ENCODE results near the gene GNG13. TPM values are rescaled to one million over a fixed set of nuclear protein-coding genes. Genes with fewer than 3 reads are reported as not detected.

GNG13 gene
- total RNA-seq = not detected

- H3K9me3 ChIP-seq = no peaks in the 10 kb centered on the region
- peaks cover 0 to 14% (median 0%) of the 10 kb centered on the region in 3 donors for H3K36me3 ChIP-seq
- WGBS, 2 donors = 0 to 10% methylated on average over 12 to 18 of the region's 57 CpGs
- peaks cover 0 to 76% of the 10 kb centered on the region in 2 donors for H3K27me3 ChIP-seq
- no peak within 1 kb of the TSS for H3K4me3 ChIP-seq
- TF ChIP-seq POLR2A (IDR thresholded peaks at IDR 0.05) = no peak
- TF ChIP-seq EP300 (IDR thresholded peaks at IDR 0.05) = no peak
- TF ChIP-seq CTCF (IDR thresholded peaks at IDR 0.05) = no peak
- H3K4me1 ChIP-seq = peaks cover 0 to 4% (median 0%) of the 10 kb centered on the region in 4 donors
- DNase-seq (ENCODE audit: low spot score in 2 of 2) = no peak
- H3K27ac ChIP-seq = no peak within 1 kb of the TSS
Observed at GRCh38 chr16:799948-800833, at the start of gene GNG13. Gene GNG13, minus strand, starts transcription at chr16:800734. Its CDS starts 1,657 bp downstream, at chr16:799077.

- Histone ChIP-seq H3K36me3 (peaks cover 0 to under 1% (median 0%) of the 10 kb centered on the region in 3 donors), H3K27me3 (no peaks in the 10 kb centered on the region), H3K27ac (no peak overlapping the region), H3K4me3 (no peak overlapping the region), H3K4me1 (no peaks in the 10 kb centered on the region), H3K9me3 (no peaks in the 10 kb centered on the region)
- no peak for DNase-seq (ENCODE audit: low spot score in 2 of 2)
- WGBS, 2 donors = 92 to 93% methylated on average over 44 of the region's 44 CpGs
- TF ChIP-seq CTCF (IDR thresholded peaks at IDR 0.05) (no peak), EP300 (IDR thresholded peaks at IDR 0.05) (no peak), POLR2A (IDR thresholded peaks at IDR 0.05) (no peak)
Observed at GRCh38 chr16:848510-849253, 48.1 kb upstream of the GNG13 start.

GRCh38 chr16:847681-848445 lies 47.3 kb upstream of the GNG13 start:
- H3K9me3 ChIP-seq = no peaks in the 10 kb centered on the region
- H3K36me3 ChIP-seq = no peaks in the 10 kb centered on the region
- TF ChIP-seq EP300 (IDR thresholded peaks at IDR 0.05) (no peak), POLR2A (IDR thresholded peaks at IDR 0.05) (no peak), CTCF (IDR thresholded peaks at IDR 0.05) (no peak)
- H3K4me3 ChIP-seq = no peak overlapping the region
- WGBS, 2 donors = 92 to 93% methylated on average over 15 to 33 of the region's 33 CpGs
- H3K27ac ChIP-seq = no peak overlapping the region
- no peak for DNase-seq (ENCODE audit: low spot score in 2 of 2)
- H3K4me1 ChIP-seq = no peaks in the 10 kb centered on the region
- H3K27me3 ChIP-seq = no peaks in the 10 kb centered on the region

- no peaks in the 10 kb centered on the region for H3K9me3 ChIP-seq
- no peaks in the 10 kb centered on the region for H3K4me1 ChIP-seq
- DNase-seq (ENCODE audit: low spot score in 2 of 2) = no peak
- no peak overlapping the region for H3K4me3 ChIP-seq
- no peak for TF ChIP-seq CTCF (IDR thresholded peaks at IDR 0.05)
- TF ChIP-seq EP300 (IDR thresholded peaks at IDR 0.05) = no peak
- no peak for TF ChIP-seq POLR2A (IDR thresholded peaks at IDR 0.05)
- WGBS, 2 donors = 86 to 95% methylated on average over 10 of the region's 10 CpGs
- peaks cover 0 to 2% of the 10 kb centered on the region in 2 donors for H3K27me3 ChIP-seq
- no peak overlapping the region for H3K27ac ChIP-seq
- no peaks in the 10 kb centered on the region for H3K36me3 ChIP-seq
Observed at GRCh38 chr16:847151-847550, 46.6 kb upstream of the GNG13 start.

Data from tibial nerve (tissue), 4 donors.